HG02610 (cell line): Measurements from ENCODE around the gene PLEKHA5.
"Not testable (repeated sequence)": the region's sequence is repeated elsewhere in the genome, so short reads cannot be mapped to it uniquely, and the experiment has no call there.

ENCODE experiments used
- ATAC-seq: cut with Tn5 transposase; IDR thresholded peaks from one replicate; pipeline ENCODE4 v1.9.1; 2021; ENCODE audit warnings: mild to moderate bottlenecking, moderate library complexity; ENCODE audit not compliant: unreplicated experiment

PLEKHA5 gene

GRCh38 chr12:19229021-19229420 lies 99.5 kb downstream of the PLEKHA5 start:
- not testable (repeated sequence) for ATAC-seq

- no peak for ATAC-seq
These were observed 100.8 kb downstream of the PLEKHA5 start for GRCh38 chr12:19230299-19230866.

GRCh38 chr12:19230896-19231295 lies 101.4 kb downstream of the PLEKHA5 start:
- no peak for ATAC-seq

- ATAC-seq, result no peak
These were observed 104.7 kb downstream of the PLEKHA5 start for GRCh38 chr12:19234171-19234704.

GRCh38 chr12:19234981-19235871 lies 105.7 kb downstream of the PLEKHA5 start:
- no peak for ATAC-seq

GRCh38 chr12:19236656-19237055 lies 107.1 kb downstream of the PLEKHA5 start:
- ATAC-seq, result no peak

GRCh38 chr12:19238540-19238939 lies 109.0 kb downstream of the PLEKHA5 start:
- ATAC-seq, result no peak

GRCh38 chr12:19239102-19239501 lies 109.6 kb downstream of the PLEKHA5 start:
- no peak for ATAC-seq

- no peak for ATAC-seq
These were observed 110.2 kb downstream of the PLEKHA5 start for GRCh38 chr12:19239616-19240234.

- ATAC-seq, result no peak
These were observed 113.0 kb downstream of the PLEKHA5 start for GRCh38 chr12:19242581-19242980.

- ATAC-seq, result no peak
These were observed 114.0 kb downstream of the PLEKHA5 start for GRCh38 chr12:19243551-19243950.

GRCh38 chr12:19244312-19244711 lies 114.8 kb downstream of the PLEKHA5 start:
- ATAC-seq, result no peak

- no peak for ATAC-seq
These were observed 115.6 kb downstream of the PLEKHA5 start for GRCh38 chr12:19245106-19245505.

- ATAC-seq, result no peak
These were observed 116.1 kb downstream of the PLEKHA5 start for GRCh38 chr12:19245666-19246065.

- no peak for ATAC-seq
These were observed 117.4 kb downstream of the PLEKHA5 start for GRCh38 chr12:19246933-19247332.

- ATAC-seq, result no peak
These were observed 119.5 kb downstream of the PLEKHA5 start for GRCh38 chr12:19248929-19249602.

GRCh38 chr12:19251481-19252132 lies 122.1 kb downstream of the PLEKHA5 start:
- no peak for ATAC-seq

GRCh38 chr12:19260135-19260534 lies 130.6 kb downstream of the PLEKHA5 start:
- ATAC-seq, result no peak

- ATAC-seq, result no peak
These were observed 132.2 kb downstream of the PLEKHA5 start for GRCh38 chr12:19261773-19262172.

GRCh38 chr12:19263672-19264071 lies 134.1 kb downstream of the PLEKHA5 start:
- no peak for ATAC-seq
